HepG2 (cell line): ENCODE results near the gene TP53TG5. TPM values are rescaled to one million over a fixed set of nuclear protein-coding genes. Genes with fewer than 3 reads are reported as not detected.
A peak's percentile ranks its signal among the peaks of the same experiment; 100 is the strongest.

Experiments used
- ATF2 ChIP-seq: sonication (generic); formaldehyde crosslinking; IDR thresholded peaks from 2 replicates; pipeline ENCODE4 v1.4.0; 2020; ENCODE audit warnings: missing genetic modification reagents
- BATF2 ChIP-seq: sonication (generic); formaldehyde crosslinking; IDR thresholded peaks from 2 replicates; pipeline ENCODE4 v1.8.0; 2022; ENCODE audit warnings: mild to moderate bottlenecking, missing genetic modification reagents, moderate library complexity
- CEBPZ ChIP-seq: IDR thresholded peaks from 2 replicates; pipeline ENCODE4 v1.6.1; 2012; ENCODE audit warnings: low read length, improper control_type of control experiment
- DR1 ChIP-seq: sonication (generic); formaldehyde crosslinking; IDR thresholded peaks from 2 replicates; pipeline ENCODE4 v1.8.0; 2021; ENCODE audit warnings: mild to moderate bottlenecking, missing genetic modification reagents, inconsistent platforms
- EZH2 ChIP-seq: conservative IDR thresholded peaks from 2 replicates; pipeline ENCODE4 v1.6.1; 2012; ENCODE audit warnings: mild to moderate bottlenecking, low read depth, low read length, moderate library complexity
- FOXP4 ChIP-seq: sonication (generic); formaldehyde crosslinking; IDR thresholded peaks from 2 replicates; pipeline ENCODE4 v1.4.0; 2020; ENCODE audit warnings: missing genetic modification reagents
- JDP2 ChIP-seq: sonication (generic); formaldehyde crosslinking; IDR thresholded peaks from 2 replicates; pipeline ENCODE4 v1.8.1; 2022; ENCODE audit warnings: missing genetic modification reagents, borderline replicate concordance
- KDM6A ChIP-seq: IDR thresholded peaks from 2 replicates; pipeline ENCODE4 v1.6.1; 2016; ENCODE audit warnings: low read depth
- MEF2D ChIP-seq: sonication (generic); formaldehyde crosslinking; IDR thresholded peaks from 2 replicates; pipeline ENCODE4 v1.5.1; 2020; ENCODE audit warnings: mild to moderate bottlenecking, missing genetic modification reagents
- MIER3 ChIP-seq: IDR thresholded peaks from 2 replicates; pipeline ENCODE4 v1.6.1; 2016; ENCODE audit warnings: missing compliant biosample characterization, borderline replicate concordance
- NFIC ChIP-seq: IDR thresholded peaks from 2 replicates; pipeline ENCODE4 v1.6.1; 2012; ENCODE audit warnings: mild to moderate bottlenecking, low read length, inconsistent platforms
- RBAK ChIP-seq: sonication (generic); formaldehyde crosslinking; IDR thresholded peaks from 2 replicates; pipeline ENCODE4 v1.5.1; 2020; ENCODE audit warnings: mild to moderate bottlenecking, missing genetic modification reagents
- ZNF432 ChIP-seq: sonication (generic); formaldehyde crosslinking; IDR thresholded peaks from 2 replicates; pipeline ENCODE4 v1.5.0; 2020; ENCODE audit warnings: missing genetic modification reagents, mild to moderate bottlenecking, borderline replicate concordance
- ZNF574 ChIP-seq: sonication (generic); formaldehyde crosslinking; IDR thresholded peaks from 2 replicates; pipeline ENCODE4 v1.4.0; 2020; ENCODE audit warnings: missing genetic modification reagents
- ZNF724P ChIP-seq: sonication (generic); formaldehyde crosslinking; IDR thresholded peaks from 2 replicates; pipeline ENCODE4 v1.8.0; 2022; ENCODE audit warnings: missing genetic modification reagents, borderline replicate concordance
- ZNF761 ChIP-seq: sonication (generic); formaldehyde crosslinking; conservative IDR thresholded peaks from 2 replicates; pipeline ENCODE4 v1.4.0; 2020; ENCODE audit warnings: mild to moderate bottlenecking, missing genetic modification reagents
- ZNF773 ChIP-seq: sonication (generic); formaldehyde crosslinking; IDR thresholded peaks from 2 replicates; pipeline ENCODE4 v1.4.0; 2020; ENCODE audit warnings: missing genetic modification reagents, borderline replicate concordance
- ZNF839 ChIP-seq: sonication (generic); formaldehyde crosslinking; IDR thresholded peaks from 2 replicates; pipeline ENCODE4 v1.4.0; 2020; ENCODE audit warnings: missing genetic modification reagents, mild to moderate bottlenecking, borderline replicate concordance
- polyA plus RNA-seq, 8 experiments: library from polyadenylated mRNA; depleted of rRNA in 3 of 8; stranded (reverse) in 7 of 8; unstranded in 1 of 8; fragments of >200 nt; fragmentation: Illumina TruSeq in 4 of 8; extraction: Trizol in 4 of 8; gene quantifications; 2 replicates each; pipeline versions ENCODE4 v1.2.1 to v1.2.3, GENCODE V29; 2011 to 2016; ENCODE audit warnings: low read depth in 4 of 8, missing spikeins in 1 of 8, mixed read lengths in 1 of 8; ENCODE audit not compliant: insufficient read depth in 1 of 8
- total RNA-seq, 5 experiments: library from RNA; depleted of rRNA; stranded (reverse); fragments of >200 nt; fragmentation: Illumina TruSeq; extraction: Trizol; gene quantifications; 2 replicates each; pipeline ENCODE4 v1.2.3, GENCODE V29; 2016; ENCODE audit warnings: low read depth in 1 of 5

Gene TP53TG5
- total and polyA plus RNA-seq, 2 of the 13 experiments (the other 11 are each of a cell fraction or from before 2014, with no cell fraction given), result 0.11 TPM; not detected in 1

GRCh38 chr20:45338121-45339030 is 39.7 kb downstream of the TP53TG5 start (continued):
- TF ChIP-seq ZNF574 (peak; percentile 43), ZNF724P (CRISPR knock-in tag) (no peak), ZNF773 (CRISPR knock-in tag) (no peak; the same call in 1 of the 2 replicates), KDM6A (CRISPR knock-in tag) (no peak; the same call in 1 of the 2 replicates), FOXP4 (CRISPR knock-in tag) (peak; percentile 70), BATF2 (CRISPR knock-in tag) (no peak), EZH2 (no peak), ATF2 (CRISPR knock-in tag) (no peak), NFIC (no peak), RBAK (CRISPR knock-in tag) (no peak), MIER3 (CRISPR knock-in tag) (no peak), ZNF839 (no peak; the same call in 1 of the 2 replicates), MEF2D (CRISPR knock-in tag) (0 out of 2 replicates have a peak, but pooled peaks have one; percentile 29), CEBPZ (no peak), ZNF761 (CRISPR knock-in tag) (0 out of 2 replicates have a peak, but pooled peaks have one; percentile 50), DR1 (no peak), JDP2 (CRISPR knock-in tag) (no peak), ZNF432 (CRISPR knock-in tag) (no peak)
